Stimulated activated CD4-positive, alpha-beta T cell treated with anti-CD3 and anti-CD28 coated beads, TNF-alpha, amount 100 ng/mL, for 4 hours (primary cell): Measurements from ENCODE around the gene EQTN.
"Not testable (repeated sequence)": the region's sequence is repeated elsewhere in the genome, so short reads cannot be mapped to it uniquely, and the experiment has no call there.

ENCODE experiments used
- DNase-seq, 3 experiments: peaks; one replicate each; pipeline ENCODE4 v3.0.0-alpha.2; 2020; ENCODE audit warnings: low read depth in 3 of 3

The EQTN gene

GRCh38 chr9:27293996-27294395 is 3.0 kb downstream of the EQTN start:
- DNase-seq, result no peak

- DNase-seq, result no peak
Measured at GRCh38 chr9:27292659-27293405, 4.1 kb downstream of the EQTN start.

GRCh38 chr9:27291292-27291691 is 5.7 kb downstream of the EQTN start:
- DNase-seq, result no peak

- DNase-seq, result no peak
Measured at GRCh38 chr9:27282269-27282668, 14.7 kb downstream of the EQTN start.

- no peak for DNase-seq
Measured at GRCh38 chr9:27280860-27281259, 16.1 kb downstream of the EQTN start.

- DNase-seq, result no peak
Measured at GRCh38 chr9:27280249-27280648, 16.7 kb downstream of the EQTN start.

- DNase-seq, result no peak
Measured at GRCh38 chr9:27279611-27280010, 17.3 kb downstream of the EQTN start.

GRCh38 chr9:27278374-27278773 is 18.6 kb downstream of the EQTN start:
- no peak for DNase-seq

GRCh38 chr9:27276193-27277030 is 20.5 kb downstream of the EQTN start:
- DNase-seq, result no peak

GRCh38 chr9:27273186-27273585 is 23.8 kb downstream of the EQTN start:
- DNase-seq, result no peak

- no peak for DNase-seq
Measured at GRCh38 chr9:27272103-27272502, 24.8 kb downstream of the EQTN start.

- DNase-seq, result no peak
Measured at GRCh38 chr9:27261517-27262211, 35.3 kb downstream of the EQTN start.

- no peak for DNase-seq
Measured at GRCh38 chr9:27260789-27261516, 36.0 kb downstream of the EQTN start.

- no peak for DNase-seq
Measured at GRCh38 chr9:27258662-27259061, 38.3 kb downstream of the EQTN start.

GRCh38 chr9:27248702-27249101 is 48.2 kb downstream of the EQTN start:
- DNase-seq, result no peak

- DNase-seq, result no peak
Measured at GRCh38 chr9:27247756-27248155, 49.2 kb downstream of the EQTN start.

GRCh38 chr9:27239648-27240047 is 57.3 kb downstream of the EQTN start:
- DNase-seq, result not testable (repeated sequence)
